GM21737 (cell line): ENCODE measurements around the gene TUBGCP6.

ENCODE experiments used
- ATAC-seq: cut with Tn5 transposase; IDR thresholded peaks from one replicate; pipeline ENCODE4 v1.9.1; 2021; ENCODE audit warnings: mild to moderate bottlenecking, moderate library complexity; ENCODE audit not compliant: unreplicated experiment

TUBGCP6 gene

DNA sequence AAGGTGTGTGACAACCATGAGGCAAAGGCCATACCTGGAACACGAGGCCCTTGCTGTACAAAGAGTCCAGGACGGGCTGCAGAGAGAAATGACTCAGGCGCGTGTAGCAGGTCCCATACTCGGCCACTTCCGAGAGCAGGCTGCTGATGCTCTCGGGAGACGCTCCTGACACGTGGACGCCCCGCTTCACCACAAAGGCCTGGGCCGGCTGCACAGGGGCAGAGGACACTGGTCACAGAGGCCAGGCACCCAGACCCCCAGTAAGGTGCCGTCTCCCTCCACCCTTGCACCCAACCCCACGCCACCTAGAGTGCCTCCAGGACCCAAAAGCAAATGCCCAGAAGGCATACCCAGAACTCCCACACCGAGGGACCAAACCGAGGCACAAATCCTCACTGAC is 15.5 kb downstream of the TUBGCP6 start:
- no peak for ATAC-seq

DNA sequence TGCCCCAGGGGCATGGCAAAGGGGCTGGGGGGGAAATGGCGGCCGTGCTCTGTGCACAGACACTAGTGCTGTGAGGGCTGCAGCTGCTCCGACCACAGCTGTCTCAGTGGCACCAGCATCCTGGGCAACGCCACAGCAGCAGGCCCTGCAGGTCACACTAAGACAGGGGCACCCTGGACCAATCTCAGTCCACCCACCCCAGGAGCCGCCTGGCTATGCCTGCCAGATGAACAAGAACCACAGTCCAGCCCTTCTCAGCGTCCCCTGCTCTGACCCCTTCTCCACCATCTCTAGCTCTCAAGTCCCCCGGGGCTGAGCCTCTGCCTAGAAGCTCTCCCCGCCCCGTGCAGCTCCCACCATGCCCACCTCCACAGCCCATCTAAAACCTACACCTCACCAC is 16.5 kb downstream of the TUBGCP6 start:
- ATAC-seq: no peak

DNA sequence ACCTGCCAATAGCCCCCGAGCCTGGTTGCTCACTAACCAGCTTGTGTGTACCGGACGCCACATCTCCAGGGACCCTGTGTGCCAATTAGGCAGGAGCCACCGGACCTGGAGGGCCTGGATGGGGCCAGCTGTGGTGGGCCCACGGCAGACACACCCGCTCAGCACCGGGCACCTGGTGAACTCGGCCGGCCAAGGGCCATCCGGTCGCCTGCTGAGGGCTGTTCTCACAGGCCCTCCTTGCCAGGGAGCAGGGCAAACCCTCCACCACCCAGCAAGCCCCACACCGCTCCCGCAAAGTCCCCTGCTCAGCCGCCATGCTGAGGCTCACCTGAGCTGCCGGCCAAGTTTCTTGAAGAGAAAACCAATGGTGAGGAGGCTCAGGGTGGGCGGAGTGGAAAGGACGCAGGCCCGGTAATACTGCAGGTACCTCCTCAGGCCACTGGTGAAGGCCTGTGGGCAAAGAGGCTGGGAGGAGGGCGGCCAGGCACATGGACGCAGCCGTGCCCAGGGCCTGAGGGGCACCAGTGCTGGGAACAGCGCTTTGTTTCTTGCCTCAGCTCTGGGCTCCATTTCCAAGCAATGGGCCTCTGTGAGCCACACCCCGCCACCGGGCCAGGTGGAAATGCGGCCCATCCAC is 17.1 kb downstream of the TUBGCP6 start:
- ATAC-seq: no peak

DNA sequence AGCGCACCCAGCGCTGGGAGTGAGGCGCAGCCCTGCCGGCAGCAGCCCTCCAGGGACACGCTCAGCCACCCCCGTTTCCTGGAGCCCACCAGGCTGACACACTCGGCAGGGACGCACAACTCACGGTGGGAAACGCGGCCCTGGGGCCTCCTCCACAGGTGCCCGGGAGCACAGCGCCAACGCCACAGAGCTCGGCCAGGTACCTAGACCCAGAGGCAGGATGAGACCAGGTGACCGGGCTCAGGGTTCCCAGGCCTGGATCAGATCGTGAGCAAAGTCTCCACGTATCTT is 18.0 kb downstream of the TUBGCP6 start:
- ATAC-seq: no peak

DNA sequence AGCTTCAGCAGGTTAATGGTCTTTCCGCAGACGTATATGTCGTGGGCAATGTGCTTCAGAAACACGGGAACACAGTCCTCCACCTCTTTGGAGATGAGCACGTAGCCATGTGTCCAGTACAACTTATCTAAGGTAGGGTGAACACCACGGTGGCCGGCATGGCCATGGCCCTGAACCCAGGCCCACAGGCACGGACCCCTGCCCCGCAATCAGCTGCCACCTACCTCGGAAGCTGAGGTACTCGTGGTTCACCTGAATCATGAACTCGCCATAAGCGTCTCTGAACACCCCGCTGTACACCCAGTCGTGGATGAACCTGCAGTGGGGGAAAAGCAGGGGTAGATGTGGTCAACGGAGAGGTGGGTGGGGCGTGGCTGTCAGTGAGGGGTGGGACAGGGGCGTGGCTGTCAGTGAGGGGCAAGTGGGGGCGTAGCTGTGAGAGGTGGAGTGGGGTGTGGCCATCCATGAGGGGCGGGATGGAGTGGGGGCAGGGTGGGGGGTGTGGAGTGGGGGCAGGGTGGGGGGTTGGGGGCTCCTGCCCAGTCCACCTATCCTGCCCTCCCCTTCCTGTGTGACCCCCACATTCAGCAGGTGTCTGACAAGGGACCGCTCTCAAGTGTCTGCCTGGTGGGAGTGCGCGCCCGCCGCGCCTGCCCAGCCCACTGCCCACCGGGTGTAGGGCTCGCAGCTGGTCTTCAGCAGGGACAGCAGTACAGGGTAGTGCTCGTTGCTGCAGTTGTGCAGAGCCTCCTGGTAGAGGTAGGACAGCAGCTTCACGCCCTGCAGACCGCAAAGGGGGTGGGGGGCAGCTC is 18.6 kb downstream of the TUBGCP6 start:
- ATAC-seq: no peak

DNA sequence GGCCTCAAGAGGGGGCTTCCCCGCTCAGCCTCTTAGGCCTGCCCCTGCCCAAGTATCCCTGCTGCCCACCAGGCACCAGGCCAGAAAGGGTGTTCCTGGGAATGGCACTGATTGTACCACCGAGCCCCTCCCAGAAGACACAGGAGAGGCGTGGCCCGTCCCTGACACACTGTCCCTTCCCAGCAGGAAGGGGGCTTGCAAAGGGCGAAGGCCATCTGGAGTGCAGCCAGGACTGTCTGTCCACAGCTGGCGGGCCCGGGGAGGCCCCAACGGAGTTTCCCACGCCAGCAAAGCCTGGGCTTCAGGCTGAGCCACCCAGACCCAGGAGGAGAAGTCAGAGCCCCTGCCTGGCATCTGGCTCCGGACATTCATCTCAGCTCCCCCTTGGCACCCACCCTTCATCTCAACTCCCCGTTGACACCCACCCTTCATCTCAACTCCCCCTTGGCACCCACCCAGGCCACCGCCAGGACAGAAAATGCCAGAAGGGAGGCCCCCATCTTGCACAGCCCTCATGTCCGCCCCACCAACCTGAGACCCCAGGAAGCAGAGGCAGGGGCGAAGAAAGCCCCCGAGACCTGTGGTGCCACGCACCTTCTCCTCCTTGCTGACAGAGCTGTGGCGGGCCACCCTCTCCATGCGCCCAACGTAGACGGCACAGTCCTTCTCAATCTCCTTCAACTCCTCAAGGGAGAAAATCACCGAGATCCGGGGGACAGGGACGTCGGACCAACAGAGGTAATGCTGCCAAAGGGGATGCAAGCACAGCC is 19.4 kb downstream of the TUBGCP6 start:
- no peak for ATAC-seq

DNA sequence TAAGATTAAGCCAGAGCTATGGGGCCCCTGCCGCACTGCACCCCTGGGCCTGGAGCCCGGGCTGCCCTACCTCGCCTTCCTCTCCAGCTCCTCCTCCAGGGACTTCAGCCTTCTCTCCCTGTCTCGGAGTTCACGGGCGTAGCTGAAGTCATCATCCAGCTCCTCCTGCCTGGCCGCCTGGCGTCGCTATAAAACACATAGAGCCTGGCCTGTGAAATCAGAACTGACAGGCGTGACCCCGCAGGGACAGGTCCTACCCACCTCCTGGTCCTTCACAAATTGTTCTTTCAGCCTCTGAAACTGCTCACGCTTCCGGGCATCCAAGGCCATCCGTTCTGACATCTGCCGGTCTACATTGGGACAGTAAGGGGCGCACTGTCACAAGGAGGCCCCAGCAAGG is 20.8 kb downstream of the TUBGCP6 start:
- no peak for ATAC-seq

DNA sequence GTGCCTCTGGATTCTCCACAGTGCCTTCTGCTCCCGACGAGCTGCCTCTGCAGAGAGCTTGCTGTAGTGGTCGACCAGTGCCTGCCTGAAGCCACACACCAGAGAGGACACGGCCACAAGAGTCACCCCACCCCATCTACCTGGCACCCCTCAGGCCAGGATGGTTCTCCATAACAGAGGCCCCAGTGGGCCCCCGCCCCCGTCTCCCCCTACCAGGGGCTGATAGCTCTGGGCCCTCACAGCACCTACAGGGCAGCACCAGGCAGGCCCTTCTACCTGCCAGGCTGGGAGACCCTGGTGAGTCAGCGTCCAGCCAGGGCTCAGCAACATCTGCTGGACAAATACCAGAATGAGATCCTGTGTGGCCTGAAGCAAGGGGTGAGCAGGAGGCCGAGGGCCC is 22.3 kb downstream of the TUBGCP6 start:
- ATAC-seq: no peak

DNA sequence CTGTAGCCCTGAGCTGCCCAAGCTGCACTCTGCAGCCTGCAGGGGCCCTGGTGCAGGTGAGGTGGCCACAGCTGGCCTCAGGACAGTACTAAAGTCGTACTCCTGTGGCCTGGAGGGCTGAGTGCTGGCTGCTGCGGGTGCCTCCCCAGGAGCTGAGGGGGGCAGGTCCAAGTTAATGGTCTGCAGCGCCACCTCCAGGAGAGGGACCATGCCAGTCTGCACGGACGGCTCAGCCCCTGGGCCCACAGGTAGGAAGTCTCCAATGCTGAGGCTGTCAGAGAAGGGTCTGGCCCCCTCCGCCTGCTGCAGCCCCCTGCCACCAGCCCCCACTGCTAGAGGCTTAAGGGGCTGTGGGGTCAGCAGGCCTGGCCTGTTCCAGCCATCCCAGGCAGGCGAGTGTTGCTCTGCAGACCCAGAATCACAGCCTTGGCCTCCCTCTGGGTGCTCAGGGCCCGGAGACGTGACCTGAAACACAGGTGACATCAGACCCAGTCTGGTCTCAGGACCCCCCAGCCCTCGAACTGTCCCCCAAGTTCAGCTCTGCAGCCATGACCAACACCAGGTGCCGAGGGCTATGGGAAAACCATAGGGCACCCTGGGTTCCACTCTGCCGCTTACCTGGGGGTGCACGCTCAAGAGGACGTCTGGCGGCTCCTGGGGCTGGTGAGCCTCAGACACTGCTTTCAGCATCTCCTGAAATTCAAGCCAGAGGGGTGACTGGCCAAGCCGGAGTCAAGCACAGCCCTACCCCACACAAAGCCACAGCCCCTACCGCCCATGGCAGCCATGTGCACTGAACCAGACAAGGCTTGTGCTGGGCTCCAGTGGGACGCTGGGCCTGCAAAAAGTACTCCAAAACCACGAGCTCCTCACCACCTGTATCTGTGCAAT is 23.2 kb downstream of the TUBGCP6 start:
- no peak for ATAC-seq

DNA sequence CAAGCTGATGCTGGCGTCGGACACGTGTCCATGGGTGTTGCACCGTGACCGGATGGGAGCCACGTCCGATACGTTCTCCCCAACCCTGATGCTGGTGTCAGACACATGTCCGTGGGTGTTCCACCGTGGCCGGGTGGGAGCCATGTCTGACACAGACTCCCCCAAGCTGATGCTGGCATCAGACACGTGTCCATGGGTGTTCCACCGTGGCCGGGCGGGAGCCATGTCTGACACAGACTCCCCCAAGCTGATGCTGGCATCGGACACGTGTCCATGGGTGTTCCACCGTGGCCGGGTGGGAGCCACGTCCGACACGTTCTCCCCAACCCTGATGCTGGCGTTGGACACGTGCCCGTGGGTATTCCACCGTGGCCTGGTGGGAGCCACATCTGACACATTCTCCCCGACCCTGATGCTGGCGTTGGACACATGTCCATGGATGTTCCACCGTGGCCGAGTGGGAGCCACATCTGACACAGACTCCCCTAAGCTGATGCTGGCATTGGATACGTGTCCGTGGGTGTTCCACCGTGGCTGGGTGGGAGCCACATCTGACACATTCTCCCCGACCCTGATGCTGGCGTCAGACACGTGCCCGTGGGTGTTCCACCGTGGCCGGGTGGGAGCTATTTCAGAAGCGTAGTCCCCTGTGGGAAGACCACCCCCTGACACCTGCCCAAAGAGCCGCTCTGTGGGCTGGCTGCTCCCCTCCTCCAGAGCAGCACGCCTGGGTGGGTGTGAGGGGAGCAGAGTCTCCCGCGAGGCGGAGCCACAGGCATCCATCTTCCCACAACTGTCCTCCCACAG is 24.0 kb downstream of the TUBGCP6 start:
- ATAC-seq: no peak

DNA sequence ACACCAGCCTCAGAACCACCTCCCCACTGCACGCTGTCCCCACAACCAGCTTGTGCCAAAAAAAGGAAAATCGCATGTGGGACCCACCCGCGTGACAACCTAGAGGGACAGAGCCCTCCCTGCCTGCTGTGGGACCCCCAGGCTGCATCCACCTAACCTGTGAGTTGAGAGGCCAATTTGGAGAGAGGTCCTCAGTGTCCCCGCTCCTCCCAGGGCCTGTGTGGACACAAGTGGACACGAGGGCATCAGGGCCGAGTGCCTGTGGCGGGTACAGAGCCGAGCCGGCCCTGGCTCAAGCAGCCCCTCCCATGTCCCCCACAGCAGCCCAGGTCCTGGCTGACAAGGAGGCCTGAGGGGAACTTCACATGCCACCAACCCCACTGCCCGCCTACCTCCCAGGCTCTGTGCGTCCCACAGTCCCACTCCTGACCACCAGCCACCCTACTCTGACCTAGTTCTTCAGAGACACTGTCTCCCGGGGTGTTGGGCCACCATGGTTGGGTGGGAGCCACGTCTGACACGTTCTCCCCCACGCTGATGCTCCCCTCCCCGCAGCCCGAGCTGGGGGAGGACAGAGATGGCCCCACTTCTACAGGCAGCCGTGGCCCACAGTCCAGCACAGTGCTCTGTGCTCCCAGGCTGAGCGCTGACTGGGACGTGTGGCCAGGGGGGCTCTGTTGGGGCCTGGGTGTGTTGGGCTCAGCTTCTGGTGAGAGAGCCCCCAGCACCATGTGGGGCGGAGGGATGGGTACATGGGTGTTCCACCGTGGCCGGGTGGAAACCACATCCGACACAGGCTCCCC is 24.8 kb downstream of the TUBGCP6 start:
- ATAC-seq: no peak

DNA sequence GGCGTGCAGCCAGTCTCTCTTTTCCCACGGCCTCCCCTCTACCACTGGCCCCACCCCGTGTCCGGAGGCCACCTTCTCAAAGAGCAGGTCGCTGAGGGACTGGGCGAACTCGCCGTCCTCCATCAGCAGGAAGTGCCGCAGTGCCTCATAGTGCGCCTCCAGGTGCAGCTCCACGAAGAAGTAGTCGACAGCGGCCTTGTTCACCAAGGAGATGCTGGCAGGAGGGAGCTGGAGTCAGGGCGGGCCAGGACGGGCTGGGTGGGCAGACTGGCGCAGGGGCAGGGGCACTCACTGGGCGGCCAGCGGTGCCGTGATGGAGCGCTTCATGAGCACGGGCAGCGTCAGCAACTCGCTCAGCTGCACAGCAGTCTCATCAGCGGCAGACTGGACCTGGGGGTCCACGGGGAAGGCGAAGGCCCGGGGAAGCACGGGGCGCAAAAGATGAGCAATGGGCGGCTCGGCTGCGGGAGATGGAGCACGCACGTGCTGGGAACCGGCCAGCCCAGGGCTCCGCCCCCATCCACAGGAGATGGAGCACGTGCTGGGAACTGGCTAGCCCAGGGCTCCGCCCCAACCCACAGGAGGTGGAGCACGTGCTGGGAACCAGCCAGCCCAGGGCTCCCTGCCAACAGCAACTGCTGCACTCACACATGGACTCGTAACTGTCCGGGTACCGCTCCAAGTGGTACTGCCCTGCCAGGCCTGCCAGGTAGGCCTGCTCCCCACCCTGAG is 25.7 kb downstream of the TUBGCP6 start:
- no peak for ATAC-seq

DNA sequence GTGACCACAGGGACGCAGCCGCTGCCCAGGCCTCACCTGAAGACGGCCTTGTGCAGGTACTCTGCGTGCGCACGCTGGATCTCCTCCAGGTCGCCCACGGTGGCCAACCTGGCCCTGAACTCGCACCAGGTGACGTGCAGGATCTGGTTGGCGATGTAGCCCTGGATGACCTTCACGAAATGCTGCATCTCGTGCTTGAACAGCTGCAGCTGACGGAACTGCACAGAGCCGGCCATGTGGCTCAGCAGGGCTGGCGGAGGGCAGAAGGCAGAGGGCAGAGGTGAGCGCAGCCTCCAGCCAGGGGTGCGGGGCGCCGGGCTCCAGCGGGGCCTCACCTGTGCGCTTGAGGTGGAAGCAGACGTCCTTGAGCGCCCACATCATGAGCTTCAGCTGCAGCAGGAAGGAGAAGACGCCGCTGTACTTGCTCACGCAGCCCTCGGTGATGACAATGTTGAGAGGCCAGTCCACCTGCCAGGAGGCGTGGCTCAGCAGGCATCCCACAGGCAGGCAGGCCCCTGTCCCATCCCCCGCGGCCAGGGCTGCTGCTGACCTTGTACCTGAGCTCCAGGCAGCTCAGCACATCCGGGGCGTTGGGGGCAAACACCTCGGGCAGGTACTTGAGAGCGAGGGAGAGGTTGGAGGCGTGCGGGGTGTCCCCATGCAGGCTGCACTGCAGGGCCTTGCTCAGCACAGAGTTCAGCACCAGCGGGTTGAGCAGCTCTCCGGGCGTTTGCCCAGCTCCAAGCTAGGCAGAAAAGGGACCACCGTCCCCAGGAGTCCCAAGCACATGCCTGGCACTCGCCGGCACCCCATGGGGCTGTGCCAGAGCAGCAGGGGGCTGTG is 26.4 kb downstream of the TUBGCP6 start:
- ATAC-seq: no peak

DNA sequence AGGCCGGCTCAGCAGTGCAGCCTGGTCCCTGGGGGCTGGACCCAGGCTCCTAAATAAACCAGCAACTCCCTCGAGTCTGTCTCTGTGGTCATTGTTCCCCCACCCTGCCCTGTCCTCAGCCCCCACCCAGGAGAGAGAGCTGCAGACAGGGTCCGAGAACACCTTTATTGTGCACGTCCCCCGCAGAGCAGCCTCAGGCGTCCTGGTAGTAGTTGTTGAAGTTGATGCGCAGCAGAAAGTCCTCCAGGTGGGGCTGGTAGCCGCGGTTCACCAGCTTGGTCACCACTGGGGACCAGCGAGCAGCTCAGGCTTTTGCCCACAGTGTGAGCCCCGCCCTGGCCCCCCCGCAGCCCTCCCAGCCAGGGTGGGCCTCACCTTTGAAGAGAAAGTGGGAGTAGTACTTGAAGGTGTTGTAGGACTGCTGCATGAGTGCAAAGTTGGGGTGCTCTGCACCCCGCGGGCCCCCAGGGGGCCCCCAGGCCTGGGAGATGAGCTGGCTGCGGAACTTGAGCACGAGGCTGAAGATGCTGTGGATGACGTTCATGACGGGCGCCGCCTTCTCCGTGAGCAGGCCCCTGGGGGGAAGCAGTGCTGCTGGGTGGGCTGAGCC is 27.2 kb downstream of the TUBGCP6 start:
- ATAC-seq: no peak

DNA sequence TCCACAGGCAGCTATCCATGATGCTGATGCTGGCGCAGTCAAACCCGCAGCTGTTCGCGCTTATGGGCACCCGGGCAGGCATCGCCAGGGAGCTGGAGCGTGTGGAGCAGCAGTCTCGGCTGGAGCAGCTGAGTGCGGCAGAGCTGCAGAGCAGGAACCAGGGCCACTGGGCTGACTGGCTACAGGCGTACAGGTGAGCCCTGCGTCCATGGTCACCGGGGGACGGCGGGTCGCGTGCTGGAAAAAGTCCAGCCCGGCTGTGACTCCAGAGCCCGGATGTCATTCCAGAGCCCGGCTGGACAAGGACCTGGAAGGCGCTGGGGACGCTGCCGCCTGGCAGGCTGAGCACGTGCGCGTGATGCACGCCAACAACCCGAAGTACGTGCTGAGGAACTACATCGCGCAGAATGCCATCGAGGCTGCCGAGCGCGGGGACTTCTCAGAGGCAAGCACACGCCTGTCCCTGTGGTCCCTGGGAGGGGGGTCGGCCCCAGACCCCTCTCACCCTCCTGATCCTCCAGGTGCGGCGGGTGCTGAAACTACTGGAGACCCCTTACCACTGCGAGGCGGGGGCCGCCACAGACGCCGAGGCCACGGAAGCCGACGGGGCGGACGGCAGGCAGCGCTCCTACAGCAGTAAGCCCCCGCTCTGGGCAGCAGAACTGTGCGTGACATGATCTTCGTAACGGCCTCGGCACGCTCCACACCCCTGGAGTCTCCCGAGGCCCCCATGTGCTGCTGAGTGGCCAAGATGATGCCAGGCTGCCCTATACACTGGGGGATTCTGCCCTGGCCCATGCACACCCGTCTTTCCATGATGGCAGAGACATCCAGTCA is 27.9 kb downstream of the TUBGCP6 start:
- ATAC-seq: no peak

DNA sequence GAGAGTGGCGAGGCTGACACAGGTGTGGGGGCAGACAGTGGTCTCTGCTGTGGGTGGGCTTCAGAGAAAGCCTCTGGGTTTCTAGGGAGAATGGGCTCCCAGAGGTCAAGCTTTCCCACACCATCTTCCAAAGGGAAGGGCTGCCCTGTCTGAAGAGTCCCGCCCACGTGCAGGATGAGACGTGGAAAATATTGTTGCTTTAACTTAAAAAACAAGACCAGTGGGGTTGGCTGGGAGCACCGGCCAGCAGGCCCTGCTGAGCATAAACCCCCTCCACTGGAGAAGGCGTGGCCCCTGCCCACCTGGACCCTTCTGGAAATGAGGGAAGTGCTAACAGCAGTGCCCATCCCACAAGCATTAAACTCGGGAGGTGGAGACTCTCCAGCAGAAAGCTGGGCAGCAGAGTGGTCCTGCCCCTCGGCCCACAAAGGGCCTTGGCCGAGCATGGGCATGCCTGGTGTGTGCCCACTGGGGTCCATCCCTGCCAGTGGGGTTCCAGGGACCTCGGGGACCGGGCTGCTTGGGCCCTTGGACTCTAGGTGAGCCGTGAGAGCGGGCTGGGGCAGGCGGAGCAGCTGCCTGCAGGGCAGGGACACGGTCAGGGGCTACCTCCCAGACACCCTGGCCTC is 28.7 kb downstream of the TUBGCP6 start:
- no peak for ATAC-seq
